Right forelimb (tissue), 1 donor: ENCODE results near the gene NRF1.
"Not testable (repeated sequence)": the region's sequence is repeated elsewhere in the genome, so short reads cannot be mapped to it uniquely, and the experiment has no call there.

Source experiments
- DNase-seq: peaks from one replicate; pipeline ENCODE4 v3.0.0-alpha.2; 2018

NRF1 gene

GRCh38 chr7:129611246-129612111 lies at the start of gene NRF1:
TSS of gene NRF1 (plus strand) at chr7:129611720. CDS start at chr7:129657352, 45,632 bp downstream.
- DNase-seq = peak; percentile 94

DNA sequence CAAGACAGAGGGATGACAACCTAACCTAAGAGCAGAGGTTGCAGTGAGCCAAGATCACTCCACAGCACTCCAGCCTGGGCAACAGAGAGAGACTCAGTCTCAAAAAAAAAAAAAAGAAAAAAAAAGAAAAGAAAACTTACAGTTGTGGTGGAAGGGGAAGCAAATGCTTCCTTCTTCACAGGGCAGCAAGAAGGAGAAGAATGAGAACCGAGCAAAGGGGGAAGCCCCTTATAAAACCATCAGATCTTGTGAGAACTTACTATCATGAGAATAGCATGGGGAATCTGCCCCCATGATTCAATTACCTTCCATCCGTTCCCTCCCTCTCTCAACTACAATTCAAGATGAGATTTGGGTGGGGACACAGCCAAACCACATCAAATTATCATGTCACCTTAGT lies 45.2 kb upstream of the NRF1 start:
- DNase-seq = not testable (repeated sequence)

- no peak for DNase-seq
Observed at GRCh38 chr7:129567377-129567776, 44.1 kb upstream of the NRF1 start.

GRCh38 chr7:129568240-129568639 lies 43.3 kb upstream of the NRF1 start:
- no peak for DNase-seq

DNA sequence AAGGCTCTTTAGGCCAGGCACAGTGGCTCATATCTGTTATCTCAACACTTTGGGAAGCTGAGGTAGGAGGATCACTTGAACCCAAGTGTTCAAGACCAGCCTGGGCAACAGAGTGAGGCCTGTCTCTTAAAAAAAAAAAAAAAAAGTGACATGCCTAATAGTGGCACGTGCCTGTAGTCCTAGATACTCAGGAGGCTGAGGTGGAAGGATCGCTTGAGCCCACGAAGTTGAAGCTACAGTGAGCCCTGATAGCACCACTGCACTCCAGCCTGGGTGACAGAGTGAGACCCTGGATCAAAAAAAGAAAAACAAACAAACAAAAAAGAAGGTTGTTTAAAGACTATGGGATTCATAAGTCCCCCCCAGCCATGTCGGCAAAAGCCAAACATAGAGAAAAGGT lies 42.2 kb upstream of the NRF1 start:
- DNase-seq = no peak

DNA sequence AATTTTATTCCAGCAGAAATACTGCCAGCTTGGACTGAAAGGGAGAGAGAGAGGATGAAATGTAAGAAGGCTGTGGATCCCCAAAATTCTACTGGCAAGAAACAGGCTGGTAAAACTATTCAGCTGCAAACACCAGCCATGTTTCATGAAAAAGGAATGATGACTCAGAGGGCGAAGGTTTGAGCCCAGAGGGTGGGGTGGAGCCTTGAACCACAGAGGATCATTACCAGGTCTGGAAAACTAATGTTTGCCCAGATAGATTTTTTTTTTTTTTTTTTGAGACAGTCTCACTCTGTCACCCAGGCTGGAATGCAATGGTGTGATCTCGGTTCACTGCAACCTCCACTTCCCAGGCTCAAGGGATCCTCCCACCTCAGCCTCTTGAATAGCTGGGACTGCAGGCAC lies 41.7 kb upstream of the NRF1 start:
- DNase-seq = no peak

GRCh38 chr7:129571201-129571600 lies 40.3 kb upstream of the NRF1 start:
- DNase-seq = no peak

DNA sequence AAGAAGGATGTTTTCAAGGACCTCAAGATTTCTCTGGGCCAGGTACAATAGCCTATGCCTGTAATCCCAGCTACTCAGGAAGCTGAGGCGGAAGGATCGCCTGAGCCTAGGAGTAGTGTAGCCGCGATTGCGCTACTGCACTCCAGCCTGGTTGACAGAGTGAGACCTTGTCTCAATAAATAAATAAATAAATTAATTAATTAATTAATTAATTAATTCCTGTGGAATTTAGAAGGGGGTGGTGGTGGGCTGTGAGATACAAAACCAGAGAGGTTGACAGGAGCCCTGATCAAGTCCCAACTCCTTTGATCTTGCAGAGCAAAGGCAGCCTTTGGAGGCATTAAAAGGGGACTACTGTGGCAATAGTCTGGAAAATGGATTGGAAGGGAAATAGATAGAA lies 39.3 kb upstream of the NRF1 start:
- no peak for DNase-seq

- no peak for DNase-seq
Observed at GRCh38 chr7:129574487-129574886, 37.0 kb upstream of the NRF1 start.

DNA sequence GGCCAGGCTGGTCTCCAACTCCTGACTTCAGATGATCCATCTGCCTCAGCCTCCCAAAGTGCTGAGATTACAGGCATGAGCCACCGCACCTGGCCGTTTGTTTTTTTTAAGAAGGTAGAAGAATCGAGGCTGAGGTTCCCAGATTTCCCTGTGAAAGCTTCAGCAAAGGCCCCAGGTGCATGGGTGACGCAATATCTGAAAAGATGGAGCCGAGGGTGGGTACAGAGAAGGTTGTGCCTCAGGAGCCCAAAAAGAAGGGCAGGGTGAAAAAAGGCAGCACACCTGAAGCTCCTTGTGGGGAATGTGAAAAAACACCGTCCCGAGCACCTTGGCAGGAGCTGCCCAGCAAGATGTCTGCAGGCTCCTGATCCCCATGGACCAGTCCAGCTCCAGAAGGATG lies 35.8 kb upstream of the NRF1 start:
- no peak for DNase-seq

DNA sequence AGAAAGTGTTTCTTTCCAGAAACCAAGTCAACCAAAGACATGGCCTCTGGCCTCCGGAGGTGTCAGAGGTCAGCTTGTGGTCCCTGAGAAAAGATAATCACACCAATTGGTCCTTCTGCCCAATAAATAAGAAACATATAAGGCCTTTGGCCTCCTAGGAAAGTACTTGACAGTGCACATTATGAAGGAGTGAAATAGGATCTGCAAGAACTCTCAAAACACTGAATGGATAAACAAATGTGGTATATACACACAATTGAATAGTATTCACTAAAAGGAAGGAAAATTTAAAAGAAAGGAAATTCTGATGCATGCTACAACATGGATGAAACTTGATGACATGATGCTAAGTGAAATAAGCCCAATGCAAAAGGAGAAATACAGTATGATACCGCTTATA lies 35.4 kb upstream of the NRF1 start:
- no peak for DNase-seq

DNA sequence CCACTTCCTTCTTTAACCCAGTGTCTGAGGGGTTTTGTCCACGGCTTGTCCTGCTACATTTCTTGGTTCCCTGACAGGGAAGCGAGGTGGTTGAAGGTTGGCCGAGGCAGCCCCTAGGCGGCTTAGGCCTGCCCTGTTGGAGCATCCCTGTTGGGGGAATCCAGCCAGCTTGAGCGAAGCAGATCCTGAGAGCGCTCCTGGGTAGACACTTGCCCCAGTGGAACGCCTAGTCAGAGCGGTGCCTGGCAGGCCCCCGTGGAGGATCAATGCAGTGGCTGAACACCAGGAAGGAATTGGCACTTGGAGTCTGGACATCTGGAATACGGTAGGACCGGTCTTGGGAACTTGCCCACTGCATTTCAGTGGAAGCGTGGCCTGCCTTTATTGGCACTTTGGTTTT lies 32.7 kb upstream of the NRF1 start:
- DNase-seq = no peak

- DNase-seq = not testable (repeated sequence)
Observed at GRCh38 chr7:129586179-129586578, 25.3 kb upstream of the NRF1 start.

GRCh38 chr7:129588268-129588667 lies 23.3 kb upstream of the NRF1 start:
- no peak for DNase-seq

DNA sequence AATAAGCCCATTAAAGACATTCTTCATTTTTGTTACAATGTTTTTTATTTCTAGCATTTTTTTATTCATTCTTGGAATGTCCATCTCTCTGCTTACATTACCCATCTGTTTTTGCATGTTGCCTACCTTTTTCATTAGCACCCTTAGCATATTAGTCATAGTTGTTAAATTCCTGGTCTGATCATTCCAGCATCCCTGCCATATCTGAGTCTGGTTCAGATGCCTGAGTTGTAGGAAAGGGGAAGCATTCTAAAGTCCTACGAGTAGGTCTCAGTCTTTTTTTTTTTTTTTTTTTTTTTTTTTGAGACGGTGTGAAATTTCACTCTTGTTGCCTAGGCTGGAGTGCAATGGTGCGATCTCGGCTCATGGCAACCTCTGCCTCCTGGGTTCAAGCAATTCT lies 19.7 kb upstream of the NRF1 start:
- DNase-seq = no peak

DNA sequence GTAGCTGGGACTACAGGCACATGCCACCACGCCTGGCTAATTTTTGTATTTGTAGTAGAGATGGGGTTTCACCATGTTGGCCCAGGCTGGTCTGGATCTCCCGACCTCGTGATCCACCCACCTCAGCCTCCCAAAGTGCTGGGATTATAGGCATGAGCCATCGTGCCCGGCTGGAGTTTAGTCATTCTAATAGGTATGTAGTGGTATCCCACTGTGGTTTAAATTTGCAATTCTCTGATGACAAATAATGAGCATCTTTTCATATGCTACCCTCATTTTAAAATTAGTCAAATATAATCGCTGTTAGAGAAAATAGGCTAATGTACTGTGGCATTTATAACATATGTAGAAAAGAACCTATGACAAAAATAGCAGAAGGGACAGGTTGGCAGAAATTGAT lies 15.1 kb upstream of the NRF1 start:
- not testable (repeated sequence) for DNase-seq

DNA sequence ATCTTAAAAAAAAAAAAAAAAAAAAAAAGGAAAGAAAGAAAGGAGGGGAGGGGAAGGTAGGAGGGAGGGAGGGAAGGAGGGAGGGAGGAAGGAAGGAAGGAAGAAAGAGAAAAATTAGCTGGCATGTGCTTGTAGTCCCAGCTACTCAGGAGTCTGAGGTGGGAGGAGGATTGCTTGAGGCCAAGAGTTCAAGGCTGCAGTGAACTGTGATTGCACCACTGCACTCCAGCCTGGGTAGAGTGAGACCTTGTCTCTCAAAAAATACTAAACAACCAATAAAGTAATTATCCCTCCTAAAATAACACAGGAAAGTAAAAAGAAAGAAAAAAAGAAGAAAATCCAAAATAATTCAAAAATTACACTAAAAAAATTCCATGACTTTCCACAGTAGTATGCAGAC lies 13.8 kb upstream of the NRF1 start:
- DNase-seq = no peak

DNA sequence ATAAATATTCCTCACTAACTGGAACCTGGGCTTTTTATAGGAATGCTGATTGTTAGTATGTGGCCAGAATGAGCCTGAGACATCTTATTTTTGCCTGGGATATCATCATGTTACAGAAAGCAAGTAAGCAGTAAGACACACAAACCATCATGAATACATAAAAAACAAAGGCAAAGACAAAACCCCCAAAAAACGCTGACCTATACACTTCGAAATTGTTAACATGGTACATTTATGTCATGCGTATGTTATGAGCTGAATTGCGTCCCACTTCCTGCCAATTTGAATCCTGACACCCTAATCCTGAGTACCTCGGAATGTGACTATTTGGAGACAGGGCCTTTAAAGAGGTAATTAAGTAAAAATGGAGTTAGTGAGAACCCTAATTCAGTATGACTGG lies 12.3 kb upstream of the NRF1 start:
- no peak for DNase-seq

DNA sequence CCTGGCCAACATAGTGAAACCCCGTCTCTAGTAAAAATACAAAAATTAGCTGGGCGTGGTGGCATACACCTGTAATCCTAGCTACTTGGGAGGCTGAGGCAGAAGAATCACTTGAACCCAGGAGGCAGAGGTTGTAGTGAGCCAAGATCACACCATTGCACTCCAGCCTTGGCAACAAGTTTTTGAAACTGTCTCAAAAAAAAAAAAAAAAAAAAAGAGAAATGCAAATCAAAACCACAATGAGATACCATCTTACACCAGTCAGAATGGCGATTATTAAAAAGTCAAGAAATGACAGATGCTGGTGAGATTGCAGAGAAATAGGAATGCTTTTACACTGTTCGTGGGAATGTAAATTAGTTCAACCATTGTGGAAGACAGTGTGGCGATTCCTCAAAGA lies 7.9 kb upstream of the NRF1 start:
- not testable (repeated sequence) for DNase-seq

DNA sequence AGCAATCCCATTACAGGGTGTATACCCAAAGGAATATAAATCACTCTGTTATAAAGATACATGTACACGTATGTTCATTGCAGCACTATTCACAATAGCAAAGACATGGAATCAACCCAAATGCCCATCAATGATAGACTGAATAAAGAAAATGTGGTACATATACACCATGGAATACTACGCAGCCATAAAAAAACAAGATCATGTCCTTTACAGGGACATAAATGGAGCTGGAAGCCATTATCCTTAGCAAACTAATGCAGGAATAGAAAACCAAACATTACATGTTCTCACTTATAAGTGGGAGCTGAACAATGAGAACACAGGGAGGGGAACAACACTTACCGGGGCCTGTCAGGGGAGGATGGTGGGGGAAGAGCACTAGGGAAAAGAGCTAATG lies 7.5 kb upstream of the NRF1 start:
- not testable (repeated sequence) for DNase-seq

GRCh38 chr7:129604713-129605437 lies 6.6 kb upstream of the NRF1 start:
- DNase-seq = no peak

DNA sequence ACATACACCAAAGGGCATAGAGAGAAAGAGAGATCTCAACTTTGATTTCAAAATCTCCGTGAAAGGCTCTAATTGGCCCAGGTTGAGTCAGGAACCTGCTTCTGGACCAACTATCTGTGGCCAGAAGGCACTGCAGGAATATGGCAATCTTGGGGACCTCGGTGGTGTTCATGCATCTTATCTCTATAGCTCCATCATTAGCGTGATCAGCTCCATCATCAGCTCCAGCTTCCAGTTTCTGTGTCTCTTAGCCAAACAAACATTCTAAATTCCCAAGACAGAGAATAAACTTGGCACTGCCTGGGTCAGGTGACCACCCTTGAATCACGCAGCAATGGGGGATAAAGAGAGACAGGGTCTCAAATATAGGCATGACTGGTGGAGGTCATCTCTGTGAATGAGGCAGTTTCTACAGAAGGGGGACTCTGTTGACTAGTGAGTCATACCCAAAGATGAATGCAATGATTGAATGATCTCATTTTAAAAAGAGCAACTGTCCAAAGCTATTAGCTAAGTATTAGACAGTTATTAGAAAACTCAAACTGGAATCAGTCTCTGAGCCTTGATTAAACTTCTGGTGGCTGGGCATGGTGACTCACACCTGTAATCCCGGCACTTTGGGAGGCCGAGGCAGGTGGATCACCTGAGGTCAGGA lies 5.4 kb upstream of the NRF1 start:
- DNase-seq = no peak

DNA sequence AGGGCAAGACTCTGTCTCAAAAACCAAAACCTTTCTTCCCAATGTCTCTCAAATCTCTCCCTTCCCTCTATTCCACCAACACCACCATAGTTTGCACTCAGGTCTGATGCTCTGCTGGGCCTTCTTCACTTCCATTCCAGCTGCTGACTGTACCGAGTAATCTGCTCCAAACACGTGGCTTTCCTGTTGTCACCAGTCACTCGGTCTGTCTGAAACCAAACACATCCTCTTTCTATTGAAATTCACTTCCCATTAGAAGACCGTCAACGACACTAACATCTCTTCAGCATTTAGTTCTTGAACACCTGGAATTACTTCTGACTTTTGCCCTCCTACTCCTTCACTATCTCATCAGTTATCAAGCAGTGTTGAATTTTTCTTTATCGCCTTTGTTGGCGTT lies 4.7 kb upstream of the NRF1 start:
- DNase-seq = no peak
